ENCODE data around the gene ERBIN.

DNA sequence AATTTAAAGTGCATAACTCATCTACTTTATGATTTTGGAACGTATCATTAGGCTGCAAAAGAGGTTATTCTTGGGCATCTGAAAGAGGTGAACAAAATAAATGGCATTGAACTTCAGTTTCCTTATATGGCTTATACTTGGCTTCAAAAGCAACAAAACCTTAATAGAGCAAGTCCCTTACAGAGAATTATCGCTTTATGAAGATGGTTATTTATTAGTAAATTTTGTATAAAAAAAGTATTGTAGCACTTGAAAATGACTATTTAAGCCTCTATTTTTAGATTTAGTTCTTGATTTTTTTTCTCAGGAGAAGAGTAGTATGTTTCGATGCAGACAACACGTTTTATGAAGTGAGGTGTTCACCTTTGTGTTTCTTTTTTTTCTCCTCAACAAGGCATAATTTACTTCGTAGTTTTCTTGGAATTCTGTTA lies 2.0 kb downstream of the ERBIN start:
- no peak for TF ChIP-seq NANOG (IDR thresholded peaks at IDR 0.05; ENCODE audit: borderline replicate concordance)
- TF ChIP-seq, protein P1, sequence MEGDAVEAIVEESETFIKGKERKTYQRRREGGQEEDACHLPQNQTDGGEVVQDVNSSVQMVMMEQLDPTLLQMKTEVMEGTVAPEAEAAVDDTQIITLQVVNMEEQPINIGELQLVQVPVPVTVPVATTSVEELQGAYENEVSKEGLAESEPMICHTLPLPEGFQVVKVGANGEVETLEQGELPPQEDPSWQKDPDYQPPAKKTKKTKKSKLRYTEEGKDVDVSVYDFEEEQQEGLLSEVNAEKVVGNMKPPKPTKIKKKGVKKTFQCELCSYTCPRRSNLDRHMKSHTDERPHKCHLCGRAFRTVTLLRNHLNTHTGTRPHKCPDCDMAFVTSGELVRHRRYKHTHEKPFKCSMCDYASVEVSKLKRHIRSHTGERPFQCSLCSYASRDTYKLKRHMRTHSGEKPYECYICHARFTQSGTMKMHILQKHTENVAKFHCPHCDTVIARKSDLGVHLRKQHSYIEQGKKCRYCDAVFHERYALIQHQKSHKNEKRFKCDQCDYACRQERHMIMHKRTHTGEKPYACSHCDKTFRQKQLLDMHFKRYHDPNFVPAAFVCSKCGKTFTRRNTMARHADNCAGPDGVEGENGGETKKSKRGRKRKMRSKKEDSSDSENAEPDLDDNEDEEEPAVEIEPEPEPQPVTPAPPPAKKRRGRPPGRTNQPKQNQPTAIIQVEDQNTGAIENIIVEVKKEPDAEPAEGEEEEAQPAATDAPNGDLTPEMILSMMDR (conservative IDR thresholded peaks at IDR 0.05; ENCODE audit: low read depth in 2 of 2) = no peak
